ENCODE measurements around the gene R3HDM4.
A peak's percentile ranks its signal among the peaks of the same experiment; 100 is the strongest.
"Not testable (repeated sequence)": the region's sequence is repeated elsewhere in the genome, so short reads cannot be mapped to it uniquely, and the experiment has no call there.

The R3HDM4 gene

DNA sequence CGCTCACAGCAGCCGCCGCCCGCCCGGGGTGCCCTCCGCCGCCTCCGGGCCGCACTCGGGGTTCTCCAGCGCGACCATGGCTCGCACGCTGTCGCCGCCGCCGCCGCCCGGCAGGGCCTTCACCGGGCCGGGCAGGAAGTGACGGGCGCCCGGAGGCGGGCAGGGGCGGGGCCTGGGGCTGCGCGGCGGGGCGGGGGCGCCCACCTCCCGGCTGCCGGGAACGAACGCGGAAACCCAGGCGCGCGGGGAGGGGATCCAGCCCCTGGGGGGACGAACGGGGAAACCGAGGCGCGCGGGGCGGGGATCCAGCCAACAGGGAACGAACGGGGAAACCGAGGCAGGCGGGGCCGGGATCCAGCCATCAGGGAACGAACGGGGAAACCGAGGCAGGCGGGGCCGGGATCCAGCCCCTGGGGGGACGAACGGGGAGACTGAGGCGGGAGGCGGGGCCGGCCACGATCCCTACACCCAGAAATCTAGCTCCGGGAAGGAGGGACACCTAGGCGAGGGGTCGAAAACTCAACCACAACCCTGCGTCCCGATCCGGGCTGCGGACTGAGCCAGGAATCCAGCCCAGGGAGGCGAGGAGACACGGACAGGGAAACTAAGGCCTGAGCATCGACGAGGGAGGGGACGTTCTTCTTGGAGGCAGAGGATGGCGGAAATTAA is at the start of gene R3HDM4:
TSS of gene R3HDM4 (minus strand) at position 140 of the 669 bp plus-strand sequence. CDS start at position 78, 62 bp downstream.
- FAIRE-seq (no peak), DNase-seq (ENCODE audit: low spot score) (peak; percentile 84)

DNA sequence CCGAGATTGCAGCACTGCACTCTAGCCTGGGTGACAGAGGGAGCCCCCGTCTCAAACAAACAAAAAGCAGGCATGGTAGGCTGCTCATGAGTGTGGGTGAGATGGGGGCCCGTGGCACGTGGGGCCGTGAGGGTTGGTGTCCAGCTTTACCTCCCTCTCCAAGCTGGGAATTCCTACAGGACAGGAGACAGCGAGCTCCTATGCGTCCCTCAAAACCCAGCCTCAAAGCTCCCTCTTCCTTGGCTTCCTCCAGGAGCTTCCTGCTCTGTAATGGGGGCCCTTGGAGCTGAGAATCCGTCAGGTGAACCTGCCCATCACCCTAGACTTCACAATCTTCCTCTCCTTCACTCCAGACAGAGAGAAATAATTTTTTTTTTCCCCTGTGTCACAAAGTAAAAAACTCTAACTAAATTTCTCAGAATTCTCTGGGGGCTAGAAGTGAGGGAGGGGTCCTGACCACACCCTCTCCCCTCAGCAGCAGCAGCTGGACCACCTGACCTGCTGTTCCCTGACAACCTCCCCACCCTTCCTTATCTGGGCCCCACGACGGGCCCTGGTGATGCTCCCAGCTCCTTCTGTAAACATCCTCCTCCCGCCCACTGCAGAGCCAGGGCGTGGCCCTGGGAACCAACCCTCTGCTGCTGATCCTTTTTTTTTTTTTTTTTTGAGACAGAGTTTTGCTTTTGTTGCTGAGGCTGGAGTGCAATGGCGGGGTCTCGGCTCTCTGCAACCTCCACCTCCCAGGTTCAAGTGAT is 49.0 kb upstream of the R3HDM4 start:
- DNase-seq (ENCODE audit: low spot score) = no peak
- no peak for FAIRE-seq

DNA sequence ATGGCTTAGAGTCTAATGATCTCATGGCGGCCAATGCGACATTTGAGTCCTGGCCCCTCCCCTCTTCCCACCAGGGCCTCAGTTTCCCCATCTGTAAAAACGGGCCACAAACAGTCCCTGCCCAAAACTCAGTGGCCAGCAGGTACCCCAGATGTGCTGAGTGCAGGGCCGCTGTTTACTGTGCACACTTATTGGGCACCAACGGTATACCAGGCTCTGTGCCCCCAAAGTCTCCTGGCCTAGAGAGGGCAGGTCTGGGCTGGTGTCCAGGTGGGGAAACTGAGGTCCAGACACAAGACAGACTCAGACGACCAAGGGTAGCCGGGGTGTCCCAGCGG is 47.6 kb upstream of the R3HDM4 start:
- FAIRE-seq (no peak), DNase-seq (ENCODE audit: low spot score) (no peak)

DNA sequence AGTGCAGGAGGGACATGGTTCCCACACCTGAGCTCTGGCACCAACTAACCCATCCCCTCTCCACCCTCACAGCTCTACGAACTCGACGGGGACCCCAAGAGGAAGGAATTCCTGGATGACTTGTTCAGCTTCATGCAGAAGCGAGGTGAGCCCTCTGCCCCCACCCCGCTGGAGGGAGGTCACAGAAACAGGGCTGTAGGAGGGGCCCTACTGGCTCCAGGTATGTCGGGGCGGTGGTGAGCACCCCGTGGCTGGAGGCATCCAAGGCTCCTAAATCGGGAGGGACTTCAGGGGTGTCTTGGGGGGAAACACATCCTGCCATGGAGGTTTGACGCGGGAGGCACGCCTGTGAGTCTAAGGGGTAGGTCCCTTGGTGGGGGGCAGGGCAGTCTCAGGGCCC is 47.0 kb upstream of the R3HDM4 start:
- DNase-seq (ENCODE audit: low spot score) (no peak), FAIRE-seq (no peak)

DNA sequence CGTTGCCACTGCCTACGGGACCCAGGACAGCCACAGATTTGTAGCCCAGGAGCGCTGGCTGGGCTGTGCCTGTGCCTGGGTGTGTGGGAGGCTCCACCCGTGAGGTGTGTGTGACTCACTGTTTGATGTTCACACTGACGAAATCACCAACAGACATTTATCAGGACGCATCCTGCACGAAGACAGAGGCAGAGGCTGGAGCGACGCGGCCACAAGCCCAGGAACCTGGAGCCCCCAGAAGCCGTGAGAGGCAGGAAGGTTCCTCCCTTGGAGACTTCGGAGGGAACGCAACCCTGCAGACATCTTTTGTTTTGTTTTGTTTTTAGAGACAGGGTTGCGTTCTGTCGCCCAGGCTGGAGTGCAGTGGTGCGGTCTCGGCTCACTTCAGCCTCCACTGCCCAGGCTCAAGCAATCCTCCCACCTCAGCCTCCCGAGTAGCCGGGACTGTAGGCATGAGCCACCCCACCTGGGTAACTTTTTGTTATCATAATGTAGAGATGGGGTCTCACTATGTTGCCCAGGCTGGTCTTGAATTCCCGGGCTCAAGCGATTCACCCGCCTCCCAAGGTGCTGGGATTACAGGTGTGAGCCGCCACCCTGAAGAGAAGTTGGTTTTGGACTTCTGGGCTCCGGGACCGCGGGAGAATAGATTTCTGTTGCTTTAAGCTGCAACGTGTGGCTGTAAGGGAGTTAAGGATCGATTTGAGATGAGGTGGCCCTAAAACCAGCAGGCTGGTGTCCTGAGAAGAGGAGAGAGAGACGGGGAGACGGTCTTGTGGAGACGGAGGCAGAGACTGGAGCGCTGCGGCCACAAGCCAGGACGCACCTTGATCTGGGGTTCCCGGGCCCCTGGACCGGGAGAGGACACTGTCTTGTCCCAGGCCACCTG is 46.2 kb upstream of the R3HDM4 start:
- DNase-seq (ENCODE audit: low spot score) = peak; percentile 50
- FAIRE-seq = no peak

DNA sequence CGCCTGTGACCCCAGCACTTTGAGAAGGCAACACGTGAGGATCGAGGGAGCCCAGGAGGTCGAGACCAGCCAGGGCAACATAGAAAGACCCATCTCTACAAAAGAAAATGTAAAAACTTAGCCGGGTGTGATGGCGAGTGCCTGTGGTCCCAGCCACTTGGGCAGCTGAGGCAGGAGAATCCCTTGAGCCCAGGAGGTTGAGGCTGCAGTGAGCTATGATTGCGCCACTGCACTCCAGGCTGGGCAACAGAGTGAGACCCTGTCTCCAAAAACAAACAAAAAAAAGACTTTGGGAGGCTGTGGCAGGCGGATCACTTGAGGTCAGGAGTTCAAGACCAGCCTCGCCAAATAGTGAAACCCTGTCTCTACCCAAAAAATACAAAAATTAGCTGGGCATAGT is 44.6 kb upstream of the R3HDM4 start:
- not testable (repeated sequence) for DNase-seq (ENCODE audit: low spot score); FAIRE-seq

DNA sequence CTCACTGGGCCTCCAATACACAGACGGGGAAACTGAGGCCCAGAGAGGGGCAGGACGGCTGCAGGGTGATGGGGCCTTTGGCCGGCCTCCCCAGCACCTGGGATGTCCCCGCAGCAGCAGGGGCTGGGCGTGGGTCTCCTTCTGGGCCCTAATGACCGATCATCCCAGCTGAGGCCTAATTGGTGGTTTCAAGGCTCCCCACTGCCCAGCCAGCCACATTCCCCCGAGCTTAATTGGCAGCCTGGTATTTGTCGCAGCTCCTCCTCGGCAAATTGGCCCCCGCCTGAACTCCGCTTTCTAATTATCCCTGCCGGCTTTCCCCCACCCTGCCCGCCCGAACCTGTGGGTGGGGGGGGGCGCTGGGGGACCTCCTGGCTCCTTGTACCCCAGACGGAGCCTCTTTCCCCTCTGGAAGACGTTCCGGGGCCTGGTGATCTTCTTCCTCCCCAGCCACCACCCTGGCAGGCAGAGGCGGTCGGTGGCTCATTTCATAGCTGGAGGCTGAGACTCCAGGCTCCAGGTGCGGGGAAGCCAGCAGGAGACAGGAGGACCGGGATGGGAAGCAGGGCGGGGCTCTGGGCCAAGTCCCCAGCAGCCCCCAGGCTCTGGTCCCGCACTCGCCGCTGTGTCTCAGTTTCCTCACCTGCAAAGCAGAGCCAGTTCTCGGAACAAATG is 43.9 kb upstream of the R3HDM4 start:
- FAIRE-seq = no peak
- DNase-seq (ENCODE audit: low spot score) = peak; percentile 41

DNA sequence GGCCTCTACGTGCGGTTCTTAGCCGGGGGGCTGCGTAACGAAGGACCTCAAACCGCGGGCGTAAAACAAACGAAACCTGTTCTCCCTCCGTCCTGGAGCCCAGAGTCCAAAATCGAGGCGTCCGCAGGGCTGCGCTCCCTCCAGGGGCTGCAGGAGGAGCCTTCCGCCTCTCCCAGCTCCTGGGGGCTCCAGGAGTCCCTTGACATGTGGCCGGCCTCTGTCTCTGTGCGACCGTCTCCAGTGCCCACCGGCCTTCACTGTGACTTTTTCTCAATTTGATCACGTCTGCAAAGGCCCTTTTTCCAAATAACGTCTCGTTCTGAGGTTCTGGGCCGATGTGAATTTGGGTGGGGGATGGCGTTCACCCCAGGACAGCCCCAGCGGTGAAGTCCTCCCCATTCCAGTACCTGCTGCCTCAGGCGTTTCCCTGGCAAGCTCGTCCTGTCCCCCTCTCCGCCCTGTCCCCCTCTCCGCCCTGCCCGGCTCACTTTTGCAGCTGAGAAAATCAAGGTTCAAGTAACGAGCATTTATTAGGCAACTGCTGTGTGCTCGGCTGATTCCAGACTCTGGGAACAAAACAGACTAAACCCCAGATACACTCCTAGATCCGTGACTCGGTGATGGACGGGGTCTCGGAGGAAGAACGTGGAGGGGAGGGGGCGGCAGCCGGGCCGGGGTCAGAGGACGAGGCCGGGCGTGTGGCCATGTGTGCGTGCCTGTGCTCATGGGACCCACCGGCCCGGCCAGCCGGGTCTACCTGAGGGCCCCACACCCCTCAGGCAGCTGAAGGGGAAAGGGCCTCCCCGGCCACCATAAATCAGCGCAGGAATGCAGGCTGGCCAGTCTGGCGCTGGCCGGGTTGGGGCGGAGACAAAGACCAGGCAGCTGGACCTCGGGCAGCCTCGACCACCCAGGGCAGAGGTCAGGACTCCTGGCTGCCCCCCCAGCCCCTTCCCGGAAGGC is 43.1 kb upstream of the R3HDM4 start:
- DNase-seq (ENCODE audit: low spot score) (no peak), FAIRE-seq (no peak)

DNA sequence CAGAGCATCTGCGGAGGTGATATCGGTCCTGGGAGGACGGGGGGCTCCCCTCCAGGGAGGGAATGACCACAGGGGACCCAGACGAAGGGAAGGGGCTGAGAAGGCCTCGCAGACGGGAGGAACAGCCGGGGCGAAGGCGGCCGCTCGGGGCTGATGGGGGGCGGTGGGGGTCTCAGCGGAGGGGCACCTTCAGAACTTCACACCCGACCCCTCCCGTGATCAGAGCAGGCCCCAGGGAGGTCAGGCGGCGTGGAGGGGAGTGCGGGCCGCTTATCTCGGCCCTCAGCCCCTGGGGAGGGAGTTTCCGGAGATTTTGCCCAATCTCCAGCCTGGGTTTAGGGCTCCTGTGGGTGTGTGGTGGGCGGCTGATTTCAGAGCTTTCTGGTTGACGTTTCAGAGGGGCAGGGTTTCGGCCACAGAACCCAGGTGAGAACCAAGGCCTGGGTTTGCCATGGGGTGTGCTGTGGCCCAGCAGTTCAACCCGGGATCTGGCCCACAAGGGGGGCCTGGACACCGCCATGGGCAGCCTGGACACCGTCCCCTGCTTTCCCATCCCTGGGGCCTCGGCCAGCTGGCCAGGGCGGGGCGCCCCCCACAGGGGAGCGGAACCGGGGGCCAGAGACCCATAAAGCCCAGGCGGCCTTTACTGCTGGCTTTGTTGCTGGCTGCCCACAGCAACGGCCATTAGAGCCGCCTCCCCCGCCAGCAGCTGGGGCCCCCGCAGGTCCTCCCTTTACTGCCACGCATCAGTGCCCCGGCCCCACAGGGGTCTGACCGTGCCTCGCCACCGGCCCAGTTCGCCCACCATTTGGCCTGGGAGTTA is 41.9 kb upstream of the R3HDM4 start:
- FAIRE-seq (no peak), DNase-seq (ENCODE audit: low spot score) (no peak)

DNA sequence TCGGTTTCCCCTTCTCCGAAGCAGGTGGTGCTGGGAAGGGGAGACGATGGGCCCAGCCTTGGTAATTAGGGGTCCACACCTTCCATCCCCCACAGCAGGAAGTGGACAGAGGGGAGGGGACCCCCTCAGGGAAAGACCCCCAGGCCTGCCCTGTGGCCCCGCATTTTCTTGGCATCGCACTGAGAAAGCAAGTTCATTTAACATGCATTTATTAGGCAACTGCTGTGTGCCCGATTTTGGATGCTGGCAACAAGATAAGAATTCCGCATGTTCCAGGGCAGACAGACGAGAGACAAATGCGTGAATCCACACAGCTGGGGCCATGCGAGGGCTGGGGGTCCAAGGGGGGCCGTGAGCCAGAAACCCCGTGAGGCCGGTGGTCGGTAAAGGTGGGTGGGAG is 41.3 kb upstream of the R3HDM4 start:
- DNase-seq (ENCODE audit: low spot score) (no peak), FAIRE-seq (no peak)

DNA sequence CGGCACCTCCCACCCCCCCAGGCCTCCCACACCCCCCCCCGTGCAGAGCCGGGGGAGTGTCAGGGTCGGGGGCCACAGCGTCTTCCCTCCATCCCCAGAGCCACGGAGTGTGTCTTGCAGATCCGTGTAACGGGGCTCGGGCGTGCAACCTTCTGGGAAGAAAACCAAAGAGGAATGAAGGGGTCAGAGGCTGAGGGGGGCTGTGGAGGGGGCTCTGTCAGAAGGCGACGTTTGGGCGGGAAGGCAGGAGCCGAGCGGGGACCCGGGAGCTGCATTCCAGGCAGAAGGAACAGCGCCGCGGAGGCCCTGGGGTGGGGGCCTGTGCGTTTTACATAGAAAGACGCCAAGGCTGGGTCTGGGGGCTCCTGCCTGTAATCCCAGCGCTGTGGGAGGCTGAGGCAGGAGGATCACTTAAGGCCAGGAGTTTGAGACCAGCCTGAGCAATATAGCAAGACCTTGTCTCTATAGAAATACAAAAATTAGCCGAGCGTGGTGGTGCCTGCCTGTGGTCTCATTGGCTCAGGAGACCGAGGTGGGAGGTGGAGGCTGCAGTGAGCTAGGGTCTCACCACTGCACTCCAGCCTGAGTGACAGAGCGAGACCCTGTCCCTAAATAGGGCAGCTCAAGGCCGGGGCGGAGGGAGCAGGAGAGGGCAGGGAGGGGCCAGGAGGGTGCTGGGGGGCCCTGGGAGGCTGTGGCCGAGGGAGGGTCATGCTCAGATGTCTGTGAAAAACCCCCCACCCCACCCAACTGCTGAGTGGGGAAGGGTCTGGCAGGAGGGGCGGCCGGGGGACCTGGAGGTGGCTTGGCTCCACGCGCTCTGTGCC is 40.6 kb upstream of the R3HDM4 start:
- FAIRE-seq = no peak
- no peak for DNase-seq (ENCODE audit: low spot score)

DNA sequence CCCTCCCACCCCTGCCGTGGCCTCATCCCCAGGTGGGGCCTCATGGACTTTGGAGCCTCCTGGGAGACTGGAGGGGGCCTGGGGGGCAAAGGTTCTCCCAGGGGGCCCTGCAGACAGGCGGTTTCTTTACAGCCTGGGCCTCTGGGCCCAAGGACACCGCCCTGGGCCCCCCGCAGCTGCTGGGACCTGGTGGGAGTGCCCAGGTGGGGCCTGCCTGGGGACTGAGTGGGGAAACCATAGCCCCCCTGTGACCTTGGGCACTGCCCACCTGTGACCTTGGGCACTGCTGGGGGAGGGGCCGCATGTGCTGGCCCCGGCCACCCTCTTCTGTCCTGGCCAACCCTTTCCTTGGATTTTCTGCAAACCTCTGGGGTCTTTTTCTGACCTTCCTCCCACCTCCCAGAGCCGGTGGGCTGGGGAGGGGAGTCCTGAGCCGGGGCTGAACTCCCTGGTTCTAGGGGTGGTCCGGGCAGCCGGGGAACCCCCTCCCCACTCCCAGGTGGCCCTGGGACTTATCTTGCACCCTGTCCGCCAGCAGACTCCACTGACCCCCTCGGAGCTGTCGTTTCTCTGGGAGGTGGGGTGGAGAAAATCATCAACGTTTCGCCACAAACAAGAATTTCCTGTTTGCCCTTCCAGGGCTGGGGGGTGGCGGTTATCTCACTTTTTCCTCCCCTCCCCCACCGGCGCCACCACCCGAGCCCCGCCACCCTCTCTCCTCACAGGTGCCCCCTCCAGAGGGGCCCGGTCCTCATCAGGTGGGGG is 39.8 kb upstream of the R3HDM4 start:
- no peak for DNase-seq (ENCODE audit: low spot score)
- FAIRE-seq = no peak

DNA sequence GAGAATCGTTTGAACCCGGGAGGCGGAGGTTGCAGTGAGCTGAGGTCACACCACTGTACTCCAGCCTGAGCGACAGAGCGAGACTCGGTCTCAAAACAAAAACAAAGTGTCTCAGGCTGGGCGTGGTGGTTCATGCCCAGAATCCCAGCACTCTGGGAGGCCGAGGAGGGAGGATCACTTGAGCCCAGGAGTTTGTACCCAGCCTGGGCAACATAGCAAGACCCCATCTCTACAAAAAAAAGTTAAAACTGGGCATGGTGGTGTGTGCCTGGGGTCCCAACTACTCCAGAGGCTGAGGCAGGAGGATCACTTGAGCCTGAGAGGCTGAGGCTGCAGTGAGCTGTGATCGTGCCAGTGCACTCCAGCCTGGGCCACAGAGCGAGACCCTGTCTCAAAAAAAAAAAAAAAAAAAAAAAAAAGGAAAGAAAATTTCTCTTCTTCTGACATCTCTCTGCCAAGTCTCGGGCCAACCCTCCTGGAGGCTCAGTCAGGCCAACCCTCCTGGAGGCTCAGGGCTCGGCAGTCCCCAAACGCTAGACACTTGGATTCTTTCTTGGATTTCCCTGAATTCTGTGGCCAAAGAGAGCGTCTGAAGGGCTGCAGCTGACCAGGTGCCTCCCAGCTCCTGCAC is 39.1 kb upstream of the R3HDM4 start:
- DNase-seq (ENCODE audit: low spot score) (no peak), FAIRE-seq (no peak)

DNA sequence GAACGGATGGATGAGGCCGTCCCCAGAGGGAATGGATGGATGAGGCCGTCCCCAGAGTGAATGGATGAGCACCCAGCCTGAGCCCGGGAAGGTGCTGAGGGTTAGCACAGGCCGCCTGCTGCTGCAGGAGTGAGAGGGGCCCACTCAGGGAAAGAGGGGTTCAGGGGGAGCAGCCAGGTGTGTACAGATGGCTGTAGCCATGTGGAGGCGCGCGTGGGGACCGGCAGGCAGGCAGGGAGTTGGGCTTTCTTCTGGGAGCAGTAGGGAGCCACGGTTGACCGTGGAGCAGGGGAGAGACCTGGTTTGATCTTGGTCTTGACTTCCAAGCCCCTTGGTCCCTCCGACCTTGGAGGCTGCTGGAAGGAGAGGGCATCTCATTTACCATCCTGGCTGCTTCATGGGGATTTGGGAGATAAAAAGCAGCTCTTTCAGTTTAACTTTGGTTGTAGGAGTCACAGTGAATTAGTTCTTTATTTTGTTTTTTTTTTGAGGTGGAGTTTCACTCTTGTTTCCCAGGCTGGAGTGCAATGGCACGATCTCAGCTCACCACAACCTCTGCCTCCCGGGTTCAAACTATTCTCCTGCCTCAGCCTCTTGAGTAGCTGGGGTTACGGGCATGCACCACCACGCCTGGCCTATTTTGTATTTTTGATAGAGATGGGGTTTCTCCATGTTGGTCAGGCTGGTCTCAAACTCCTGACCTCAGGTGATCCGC is 37.5 kb upstream of the R3HDM4 start:
- FAIRE-seq (no peak), DNase-seq (ENCODE audit: low spot score) (no peak)

DNA sequence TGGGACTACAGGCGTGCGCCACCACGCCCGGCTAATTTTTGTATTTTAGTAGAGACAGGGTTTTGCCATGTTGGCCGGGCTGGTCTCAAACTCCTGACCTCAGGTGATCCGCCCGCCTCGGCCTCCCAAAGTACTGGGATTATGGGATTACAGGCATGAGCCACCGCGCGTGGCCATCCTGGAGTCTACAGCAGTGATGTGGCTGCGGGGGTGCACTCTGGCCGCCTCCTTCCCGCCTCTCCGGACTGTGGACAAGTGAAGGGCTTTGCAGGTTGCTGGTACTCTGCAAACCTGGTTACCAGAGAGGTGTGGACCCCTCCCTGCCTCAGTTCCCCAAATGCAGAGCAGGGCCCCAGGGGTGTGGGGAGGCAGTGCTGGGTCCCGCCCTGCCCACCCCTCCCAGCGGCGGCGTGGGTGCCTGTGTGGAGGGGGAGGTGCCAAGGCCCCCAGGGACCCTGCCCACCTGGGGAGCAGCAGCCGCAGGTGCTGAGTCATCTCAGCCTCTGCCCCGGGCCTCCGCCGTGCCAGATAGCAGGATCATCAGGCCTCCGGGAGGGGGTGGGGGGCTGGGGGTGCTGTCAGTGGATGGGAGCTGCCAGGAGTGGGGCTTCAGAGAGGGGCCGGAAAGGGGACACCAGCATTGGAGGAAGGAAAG is 36.0 kb upstream of the R3HDM4 start:
- DNase-seq (ENCODE audit: low spot score) (no peak), FAIRE-seq (no peak)
